Spleen (tissue), 13 donors: ENCODE results near the gene AFAP1L2. TPM values are rescaled to one million over a fixed set of nuclear protein-coding genes. Genes with fewer than 3 reads are reported as not detected.
A peak's percentile ranks its signal among the peaks of the same experiment; 100 is the strongest.

Experiments
- DNase-seq: peaks from one replicate; pipeline ENCODE4 v3.0.0-alpha.2; 2020
- H3K27ac ChIP-seq, 8 donors: fragments of 200-600 bp; sonication (generic) in 7 of 8; 1 replicate in 4 of 8; 2 replicates in 4 of 8; pipeline versions ENCODE4 v1.5.0 to v1.8.0; 2016 to 2021; ENCODE audit warnings: inconsistent platforms in 4 of 8, mild to moderate bottlenecking in 4 of 8, moderate library complexity in 1 of 8
- H3K27me3 ChIP-seq, 7 donors: fragments of 200-600 bp; sonication (generic) in 6 of 7; replicated peaks in 1 of 7; 1 replicate in 4 of 7; 2 replicates in 3 of 7; pipeline versions ENCODE4 v1.5.0 to v1.8.0; 2016 to 2021; ENCODE audit warnings: inconsistent platforms in 3 of 7, mild to moderate bottlenecking in 1 of 7
- H3K36me3 ChIP-seq, 6 donors: fragments of 200-600 bp; sonication (generic) in 5 of 6; 1 replicate in 4 of 6; 2 replicates in 2 of 6; pipeline versions ENCODE4 v1.5.0 to v1.8.0; 2016 to 2021; ENCODE audit warnings: inconsistent platforms in 2 of 6
- H3K4me1 ChIP-seq, 6 donors: fragments of 200-600 bp; sonication (generic) in 5 of 6; 1 replicate in 3 of 6; 2 replicates in 3 of 6; pipeline versions ENCODE4 v1.5.0 to v1.8.0; 2016 to 2021; ENCODE audit warnings: inconsistent platforms in 3 of 6
- H3K4me3 ChIP-seq, 8 donors: fragments of 200-600 bp; sonication (generic) in 7 of 8; 1 replicate in 4 of 8; 2 replicates in 4 of 8; pipeline versions ENCODE4 v1.5.0 to v1.8.0; 2016 to 2021; ENCODE audit warnings: inconsistent platforms in 4 of 8, mild to moderate bottlenecking in 4 of 8, moderate library complexity in 2 of 8
- H3K9me3 ChIP-seq, 8 donors: fragments of 200-600 bp; sonication (generic) in 7 of 8; 1 replicate in 4 of 8; 2 replicates in 4 of 8; pipeline versions ENCODE4 v1.5.0 to v1.8.0; 2016 to 2021; ENCODE audit warnings: inconsistent platforms in 4 of 8
- CTCF ChIP-seq, 11 experiments: fragments of 200-600 bp in 7 of 11; fragments of 450-650 bp in 4 of 11; sonication (generic) in 4 of 11; IDR thresholded peaks in 8 of 11; conservative IDR thresholded peaks in 3 of 11; 1 replicate in 7 of 11; 2 replicates in 4 of 11; pipeline versions ENCODE4 v1.4.0 to v1.8.0; 2016 to 2021; ENCODE audit warnings: antibody characterized with exemption in 11 of 11, inconsistent platforms in 4 of 11, mild to moderate bottlenecking in 1 of 11
- POLR2A ChIP-seq, 3 donors: fragments of 450-650 bp; IDR thresholded peaks; one replicate each; pipeline ENCODE4 v1.5.1; 2017; ENCODE audit warnings: antibody characterized with exemption in 3 of 3, mild to moderate bottlenecking in 1 of 3
- POLR2AphosphoS5 ChIP-seq, 3 donors: sonication (generic); formaldehyde crosslinking; IDR thresholded peaks; one replicate each; pipeline ENCODE4 v1.5.1; 2017; ENCODE audit warnings: antibody characterized with exemption in 3 of 3
- WGBS, 5 donors: extraction: QIAGEN DNeasy Blood & Tissue Kit in 3 of 5; methylation state at CpG; one replicate each; pipeline versions ENCODE4 v1.1.5 to v1.1.7; 2013 to 2018; 5-methylcytosine and 5-hydroxymethylcytosine counted together
- intact Hi-C: fragments of 100-400 bp; cut with DNase I; formaldehyde crosslinking; loops from one replicate; pipeline ENCODE4 v1.15.0; 2023; ENCODE audit warnings: low total_unique reads
- long read RNA-seq, 2 donors: transcript quantifications; one replicate each; lab custom pipeline, GENCODE V29; 2026
- polyA plus RNA-seq, 3 donors: library from polyadenylated mRNA; stranded (reverse); fragments of 200-250 nt; gene quantifications; one replicate each; pipeline ENCODE4 v1.2.1, GENCODE V29; 2013
- total RNA-seq, 7 donors: library from RNA; depleted of rRNA in 3 of 7; stranded (reverse); fragments of >200 nt in 3 of 7; fragmentation: NEBNext Ultra II Directional in 4 of 7; extraction: Animal tissue kit (Norgen Biotek cat#: 25700) in 4 of 7; gene quantifications; one replicate each; pipeline versions ENCODE4 v1.1.0 to v1.2.1, GENCODE V29; 2016 to 2021
- donor health status: healthy with polysubstance abuse.
- donor health status: DM: no; HTN: no; CAD: no; lungs with moderate emphysema.
- donor health status: DM: no; HTN: no; CAD: no.
- donor health status: Bipolar disorder and iron deficiency.
- donor health status: healthy.
- donor health status: DM: no; HTN: no; CAD: no.
- donor health status: DM: yes; HTN: yes; CAD: no.

The AFAP1L2 gene, protein sequence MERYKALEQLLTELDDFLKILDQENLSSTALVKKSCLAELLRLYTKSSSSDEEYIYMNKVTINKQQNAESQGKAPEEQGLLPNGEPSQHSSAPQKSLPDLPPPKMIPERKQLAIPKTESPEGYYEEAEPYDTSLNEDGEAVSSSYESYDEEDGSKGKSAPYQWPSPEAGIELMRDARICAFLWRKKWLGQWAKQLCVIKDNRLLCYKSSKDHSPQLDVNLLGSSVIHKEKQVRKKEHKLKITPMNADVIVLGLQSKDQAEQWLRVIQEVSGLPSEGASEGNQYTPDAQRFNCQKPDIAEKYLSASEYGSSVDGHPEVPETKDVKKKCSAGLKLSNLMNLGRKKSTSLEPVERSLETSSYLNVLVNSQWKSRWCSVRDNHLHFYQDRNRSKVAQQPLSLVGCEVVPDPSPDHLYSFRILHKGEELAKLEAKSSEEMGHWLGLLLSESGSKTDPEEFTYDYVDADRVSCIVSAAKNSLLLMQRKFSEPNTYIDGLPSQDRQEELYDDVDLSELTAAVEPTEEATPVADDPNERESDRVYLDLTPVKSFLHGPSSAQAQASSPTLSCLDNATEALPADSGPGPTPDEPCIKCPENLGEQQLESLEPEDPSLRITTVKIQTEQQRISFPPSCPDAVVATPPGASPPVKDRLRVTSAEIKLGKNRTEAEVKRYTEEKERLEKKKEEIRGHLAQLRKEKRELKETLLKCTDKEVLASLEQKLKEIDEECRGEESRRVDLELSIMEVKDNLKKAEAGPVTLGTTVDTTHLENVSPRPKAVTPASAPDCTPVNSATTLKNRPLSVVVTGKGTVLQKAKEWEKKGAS
- total RNA-seq (100 to 1,000 TPM; 119 to 273 (median 191) TPM), polyA plus RNA-seq (10 to 100 TPM; 18.3 to 71.5 (median 19.3) TPM)
- long read RNA-seq, donor 1, partial matches to known transcripts: 6 of 7 reads
- long read RNA-seq, donor 1, other reads (novel, unspliced or antisense): 0 of 7 reads
- long read RNA-seq, donor 2, partial matches to known transcripts: 0 of 2 reads
- long read RNA-seq, donor 2, other reads (novel, unspliced or antisense): 0 of 2 reads

GRCh38 chr10:114404171-114405010, at the start of gene AFAP1L2:
AFAP1L2 (minus strand) TSS chr10:114404502; CDS start chr10:114404455, 47 bp downstream.
- TF ChIP-seq POLR2A (IDR thresholded peaks at IDR 0.05): no peak
- TF ChIP-seq POLR2AphosphoS5 (IDR thresholded peaks at IDR 0.05): peak; percentile 72 to 91 (median 88)
- no peak for TF ChIP-seq CTCF (IDR thresholded peaks at IDR 0.05 in 8 of 11, conservative IDR thresholded peaks at IDR 0.05 in 3 of 11)
- Histone ChIP-seq H3K4me1 (peaks cover 4 to 68% (median 27%) of the 10 kb centered on the region in 6 donors), H3K27me3 (peaks cover 0 to 64% (median 20%) of the 10 kb centered on the region in 7 donors), H3K36me3 (no peaks in the 10 kb centered on the region), H3K4me3 (peak within 1 kb of the TSS; percentile 37 to 76 (median 52)), H3K9me3 (no peaks in the 10 kb centered on the region), H3K27ac (peak within 1 kb of the TSS; percentile 72 to 95 (median 89))
- intact Hi-C loops: no loop called here
- DNase-seq: no peak
- 2 to 6% (median 2%) methylated on average over 21 to 88 of the region's 88 CpGs for WGBS, 5 donors

DNA sequence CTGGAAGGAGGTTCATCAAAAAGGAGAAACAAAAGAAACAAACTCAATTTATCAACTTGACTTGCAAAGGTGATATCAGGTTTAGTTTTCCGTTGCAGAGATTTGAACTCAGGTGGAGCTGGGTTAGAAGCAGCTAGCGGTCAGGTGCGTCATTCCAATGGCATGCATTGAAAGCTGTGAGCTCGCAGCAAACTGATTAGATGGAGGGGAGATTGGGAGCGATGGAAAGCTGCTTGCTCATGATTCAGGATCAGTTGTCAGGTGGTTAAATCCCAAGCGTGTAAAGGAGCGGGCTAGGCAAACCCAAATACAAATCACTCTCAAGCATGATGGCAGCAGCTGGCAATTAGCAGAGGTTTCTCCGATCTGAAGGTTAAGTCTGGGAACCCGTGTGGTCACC, 49.3 kb upstream of the AFAP1L2 start:
- TF ChIP-seq POLR2AphosphoS5 (IDR thresholded peaks at IDR 0.05) (no peak), CTCF (IDR thresholded peaks at IDR 0.05 in 8 of 11, conservative IDR thresholded peaks at IDR 0.05 in 3 of 11) (no peak), POLR2A (IDR thresholded peaks at IDR 0.05) (no peak)
- H3K36me3 ChIP-seq: peaks cover 0 to 66% (median 2%) of the 10 kb centered on the region in 6 donors
- no peak for DNase-seq
- peaks cover 0 to 9% (median 0%) of the 10 kb centered on the region in 6 donors for H3K4me1 ChIP-seq
- WGBS, 5 donors: 95 to 98% (median 97%) methylated on average over 9 of the region's 9 CpGs
- H3K27me3 ChIP-seq: no peaks in the 10 kb centered on the region
- no peak overlapping the region for H3K4me3 ChIP-seq
- no peaks in the 10 kb centered on the region for H3K9me3 ChIP-seq
- no peak overlapping the region for H3K27ac ChIP-seq
- intact Hi-C loops: loop anchor here (10.0 kb wide), 1 partner anchor 149 kb away; no protein-coding TSS in a partner anchor

DNA sequence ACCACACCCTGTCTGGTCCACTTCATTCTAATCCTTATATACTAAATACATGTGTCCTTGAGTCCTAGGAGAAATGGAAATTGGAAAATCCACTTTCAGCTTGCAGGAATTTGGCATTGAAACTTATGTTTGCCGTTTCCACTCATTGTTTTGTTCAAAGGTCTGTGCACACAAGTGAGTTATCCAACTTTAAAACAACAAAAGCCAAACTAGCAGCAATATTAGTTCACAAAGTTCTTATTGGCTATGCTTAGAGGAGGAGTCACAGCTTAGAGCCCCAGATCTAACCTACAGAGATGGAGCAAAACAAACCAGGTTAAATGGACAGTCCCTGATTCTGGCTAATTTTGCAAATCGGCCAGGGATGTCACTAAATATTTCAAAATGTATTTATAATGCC, 44.6 kb upstream of the AFAP1L2 start:
- Histone ChIP-seq H3K36me3 (peaks cover 0 to 76% (median 4%) of the 10 kb centered on the region in 6 donors), H3K27me3 (no peaks in the 10 kb centered on the region), H3K4me3 (no peak overlapping the region), H3K27ac (peak overlapping the region in 7 of 8 donors; percentile 2 to 51 (median 31)), H3K9me3 (no peaks in the 10 kb centered on the region), H3K4me1 (peaks cover 0 to 28% (median 5%) of the 10 kb centered on the region in 6 donors)
- no peak for DNase-seq
- intact Hi-C loops: no loop called here
- 68 to 87% (median 78%) methylated on average over 2 of the region's 2 CpGs for WGBS, 5 donors
- TF ChIP-seq POLR2A (IDR thresholded peaks at IDR 0.05) (no peak), CTCF (IDR thresholded peaks at IDR 0.05 in 8 of 11, conservative IDR thresholded peaks at IDR 0.05 in 3 of 11) (no peak), POLR2AphosphoS5 (IDR thresholded peaks at IDR 0.05) (no peak)
